ENCODE data around the gene IL10RB. TPM values are rescaled to one million over a fixed set of nuclear protein-coding genes. Genes with fewer than 3 reads are reported as not detected.

Gene IL10RB
- total and polyA plus RNA-seq, 2 of the 13 experiments (the other 11 are each of a cell fraction or from before 2014, with no cell fraction given), result 17.4 to 18.2 TPM

DNA sequence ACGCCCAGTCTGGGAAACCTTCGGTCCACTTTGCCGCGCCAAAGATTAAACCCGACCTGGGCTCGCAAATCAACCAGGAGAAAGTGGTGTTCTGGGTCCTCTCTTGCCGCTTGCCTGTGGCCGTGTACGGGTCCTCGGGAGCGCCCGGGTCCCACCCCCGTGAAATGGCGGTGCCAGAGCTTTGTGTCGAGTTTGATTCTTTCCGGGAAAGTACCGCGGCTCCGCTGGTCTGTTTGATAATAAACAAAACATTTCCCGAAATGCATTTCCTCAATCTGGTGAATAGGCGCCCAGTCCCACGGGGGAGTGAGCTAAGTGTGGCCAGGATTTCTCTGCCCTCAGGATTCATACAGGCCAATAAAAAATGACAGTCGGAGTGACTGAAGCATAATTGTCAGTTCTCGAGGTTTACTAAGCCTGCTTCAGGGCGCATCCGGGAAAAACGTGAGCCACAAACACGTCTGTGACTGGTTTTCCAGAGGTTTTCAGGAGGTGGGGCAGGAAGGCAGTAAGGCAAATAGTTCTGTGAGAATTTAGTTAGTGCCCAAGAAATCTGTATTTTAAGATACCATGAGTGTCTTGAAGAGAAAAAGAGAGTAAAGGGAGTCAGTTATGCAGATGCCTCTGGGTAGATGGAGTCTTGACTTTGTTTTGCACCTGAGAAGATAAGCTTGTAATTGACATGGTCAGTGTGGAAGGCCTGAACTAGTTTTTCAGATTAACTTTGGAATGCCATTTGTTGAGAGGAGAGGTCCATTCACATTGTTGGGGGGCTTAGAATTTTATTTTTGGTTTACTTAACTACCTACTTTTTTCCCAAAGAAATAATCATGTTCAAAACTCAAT is 59.3 kb downstream of the IL10RB start (continued):
- TF ChIP-seq, protein P1, sequence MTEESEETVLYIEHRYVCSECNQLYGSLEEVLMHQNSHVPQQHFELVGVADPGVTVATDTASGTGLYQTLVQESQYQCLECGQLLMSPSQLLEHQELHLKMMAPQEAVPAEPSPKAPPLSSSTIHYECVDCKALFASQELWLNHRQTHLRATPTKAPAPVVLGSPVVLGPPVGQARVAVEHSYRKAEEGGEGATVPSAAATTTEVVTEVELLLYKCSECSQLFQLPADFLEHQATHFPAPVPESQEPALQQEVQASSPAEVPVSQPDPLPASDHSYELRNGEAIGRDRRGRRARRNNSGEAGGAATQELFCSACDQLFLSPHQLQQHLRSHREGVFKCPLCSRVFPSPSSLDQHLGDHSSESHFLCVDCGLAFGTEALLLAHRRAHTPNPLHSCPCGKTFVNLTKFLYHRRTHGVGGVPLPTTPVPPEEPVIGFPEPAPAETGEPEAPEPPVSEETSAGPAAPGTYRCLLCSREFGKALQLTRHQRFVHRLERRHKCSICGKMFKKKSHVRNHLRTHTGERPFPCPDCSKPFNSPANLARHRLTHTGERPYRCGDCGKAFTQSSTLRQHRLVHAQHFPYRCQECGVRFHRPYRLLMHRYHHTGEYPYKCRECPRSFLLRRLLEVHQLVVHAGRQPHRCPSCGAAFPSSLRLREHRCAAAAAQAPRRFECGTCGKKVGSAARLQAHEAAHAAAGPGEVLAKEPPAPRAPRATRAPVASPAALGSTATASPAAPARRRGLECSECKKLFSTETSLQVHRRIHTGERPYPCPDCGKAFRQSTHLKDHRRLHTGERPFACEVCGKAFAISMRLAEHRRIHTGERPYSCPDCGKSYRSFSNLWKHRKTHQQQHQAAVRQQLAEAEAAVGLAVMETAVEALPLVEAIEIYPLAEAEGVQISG (CRISPR knock-in tag; IDR thresholded peaks at IDR 0.05), result no peak; the same call in 1 of the 2 replicates
- TF ChIP-seq DNMT3B (CRISPR knock-in tag; conservative IDR thresholded peaks at IDR 0.05), result no peak
- TF ChIP-seq CENPX (CRISPR knock-in tag; IDR thresholded peaks at IDR 0.05), result no peak
- no peak for TF ChIP-seq CHD4 (IDR thresholded peaks at IDR 0.05; ENCODE audit: borderline replicate concordance, low read length)
- TF ChIP-seq, protein P2, sequence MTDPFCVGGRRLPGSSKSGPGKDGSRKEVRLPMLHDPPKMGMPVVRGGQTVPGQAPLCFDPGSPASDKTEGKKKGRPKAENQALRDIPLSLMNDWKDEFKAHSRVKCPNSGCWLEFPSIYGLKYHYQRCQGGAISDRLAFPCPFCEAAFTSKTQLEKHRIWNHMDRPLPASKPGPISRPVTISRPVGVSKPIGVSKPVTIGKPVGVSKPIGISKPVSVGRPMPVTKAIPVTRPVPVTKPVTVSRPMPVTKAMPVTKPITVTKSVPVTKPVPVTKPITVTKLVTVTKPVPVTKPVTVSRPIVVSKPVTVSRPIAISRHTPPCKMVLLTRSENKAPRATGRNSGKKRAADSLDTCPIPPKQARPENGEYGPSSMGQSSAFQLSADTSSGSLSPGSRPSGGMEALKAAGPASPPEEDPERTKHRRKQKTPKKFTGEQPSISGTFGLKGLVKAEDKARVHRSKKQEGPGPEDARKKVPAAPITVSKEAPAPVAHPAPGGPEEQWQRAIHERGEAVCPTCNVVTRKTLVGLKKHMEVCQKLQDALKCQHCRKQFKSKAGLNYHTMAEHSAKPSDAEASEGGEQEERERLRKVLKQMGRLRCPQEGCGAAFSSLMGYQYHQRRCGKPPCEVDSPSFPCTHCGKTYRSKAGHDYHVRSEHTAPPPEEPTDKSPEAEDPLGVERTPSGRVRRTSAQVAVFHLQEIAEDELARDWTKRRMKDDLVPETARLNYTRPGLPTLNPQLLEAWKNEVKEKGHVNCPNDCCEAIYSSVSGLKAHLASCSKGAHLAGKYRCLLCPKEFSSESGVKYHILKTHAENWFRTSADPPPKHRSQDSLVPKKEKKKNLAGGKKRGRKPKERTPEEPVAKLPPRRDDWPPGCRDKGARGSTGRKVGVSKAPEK (CRISPR knock-in tag; IDR thresholded peaks at IDR 0.05; ENCODE audit: borderline replicate concordance), result no peak
- TF ChIP-seq SRSF1 (optimal IDR thresholded peaks at IDR 0.05; ENCODE audit: low read depth, low read length), result no peak
- TF ChIP-seq, protein P3, sequence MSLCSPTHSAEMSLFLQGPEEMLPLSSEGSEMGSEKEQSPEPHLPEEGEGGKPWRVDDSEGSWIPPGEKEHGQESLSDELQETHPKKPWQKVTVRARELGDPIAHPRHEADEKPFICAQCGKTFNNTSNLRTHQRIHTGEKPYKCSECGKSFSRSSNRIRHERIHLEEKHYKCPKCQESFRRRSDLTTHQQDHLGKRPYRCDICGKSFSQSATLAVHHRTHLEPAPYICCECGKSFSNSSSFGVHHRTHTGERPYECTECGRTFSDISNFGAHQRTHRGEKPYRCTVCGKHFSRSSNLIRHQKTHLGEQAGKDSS (CRISPR knock-in tag; IDR thresholded peaks at IDR 0.05; ENCODE audit: borderline replicate concordance, low read depth), result peak; percentile 15; the same call in 1 of the 2 replicates
- 0 out of 2 replicates have a peak, but pooled peaks have one; percentile 8 for TF ChIP-seq ZBTB42 (CRISPR knock-in tag; IDR thresholded peaks at IDR 0.05)
- TF ChIP-seq IRX3 (CRISPR knock-in tag; IDR thresholded peaks at IDR 0.05; ENCODE audit: borderline replicate concordance, low read depth), result no peak
- TF ChIP-seq, protein P4, sequence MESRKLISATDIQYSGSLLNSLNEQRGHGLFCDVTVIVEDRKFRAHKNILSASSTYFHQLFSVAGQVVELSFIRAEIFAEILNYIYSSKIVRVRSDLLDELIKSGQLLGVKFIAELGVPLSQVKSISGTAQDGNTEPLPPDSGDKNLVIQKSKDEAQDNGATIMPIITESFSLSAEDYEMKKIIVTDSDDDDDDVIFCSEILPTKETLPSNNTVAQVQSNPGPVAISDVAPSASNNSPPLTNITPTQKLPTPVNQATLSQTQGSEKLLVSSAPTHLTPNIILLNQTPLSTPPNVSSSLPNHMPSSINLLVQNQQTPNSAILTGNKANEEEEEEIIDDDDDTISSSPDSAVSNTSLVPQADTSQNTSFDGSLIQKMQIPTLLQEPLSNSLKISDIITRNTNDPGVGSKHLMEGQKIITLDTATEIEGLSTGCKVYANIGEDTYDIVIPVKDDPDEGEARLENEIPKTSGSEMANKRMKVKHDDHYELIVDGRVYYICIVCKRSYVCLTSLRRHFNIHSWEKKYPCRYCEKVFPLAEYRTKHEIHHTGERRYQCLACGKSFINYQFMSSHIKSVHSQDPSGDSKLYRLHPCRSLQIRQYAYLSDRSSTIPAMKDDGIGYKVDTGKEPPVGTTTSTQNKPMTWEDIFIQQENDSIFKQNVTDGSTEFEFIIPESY (CRISPR knock-in tag; IDR thresholded peaks at IDR 0.05), result no peak
- TF ChIP-seq, protein P5, sequence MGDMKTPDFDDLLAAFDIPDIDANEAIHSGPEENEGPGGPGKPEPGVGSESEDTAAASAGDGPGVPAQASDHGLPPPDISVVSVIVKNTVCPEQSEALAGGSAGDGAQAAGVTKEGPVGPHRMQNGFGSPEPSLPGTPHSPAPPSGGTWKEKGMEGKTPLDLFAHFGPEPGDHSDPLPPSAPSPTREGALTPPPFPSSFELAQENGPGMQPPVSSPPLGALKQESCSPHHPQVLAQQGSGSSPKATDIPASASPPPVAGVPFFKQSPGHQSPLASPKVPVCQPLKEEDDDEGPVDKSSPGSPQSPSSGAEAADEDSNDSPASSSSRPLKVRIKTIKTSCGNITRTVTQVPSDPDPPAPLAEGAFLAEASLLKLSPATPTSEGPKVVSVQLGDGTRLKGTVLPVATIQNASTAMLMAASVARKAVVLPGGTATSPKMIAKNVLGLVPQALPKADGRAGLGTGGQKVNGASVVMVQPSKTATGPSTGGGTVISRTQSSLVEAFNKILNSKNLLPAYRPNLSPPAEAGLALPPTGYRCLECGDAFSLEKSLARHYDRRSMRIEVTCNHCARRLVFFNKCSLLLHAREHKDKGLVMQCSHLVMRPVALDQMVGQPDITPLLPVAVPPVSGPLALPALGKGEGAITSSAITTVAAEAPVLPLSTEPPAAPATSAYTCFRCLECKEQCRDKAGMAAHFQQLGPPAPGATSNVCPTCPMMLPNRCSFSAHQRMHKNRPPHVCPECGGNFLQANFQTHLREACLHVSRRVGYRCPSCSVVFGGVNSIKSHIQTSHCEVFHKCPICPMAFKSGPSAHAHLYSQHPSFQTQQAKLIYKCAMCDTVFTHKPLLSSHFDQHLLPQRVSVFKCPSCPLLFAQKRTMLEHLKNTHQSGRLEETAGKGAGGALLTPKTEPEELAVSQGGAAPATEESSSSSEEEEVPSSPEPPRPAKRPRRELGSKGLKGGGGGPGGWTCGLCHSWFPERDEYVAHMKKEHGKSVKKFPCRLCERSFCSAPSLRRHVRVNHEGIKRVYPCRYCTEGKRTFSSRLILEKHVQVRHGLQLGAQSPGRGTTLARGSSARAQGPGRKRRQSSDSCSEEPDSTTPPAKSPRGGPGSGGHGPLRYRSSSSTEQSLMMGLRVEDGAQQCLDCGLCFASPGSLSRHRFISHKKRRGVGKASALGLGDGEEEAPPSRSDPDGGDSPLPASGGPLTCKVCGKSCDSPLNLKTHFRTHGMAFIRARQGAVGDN (CRISPR knock-in tag; IDR thresholded peaks at IDR 0.05), result peak; percentile 61; the same call in 1 of the 2 replicates
- TF ChIP-seq HOXA9 (CRISPR knock-in tag; IDR thresholded peaks at IDR 0.05; ENCODE audit: borderline replicate concordance), result no peak
- TF ChIP-seq ZMYM2 (CRISPR knock-in tag; IDR thresholded peaks at IDR 0.05), result no peak
- TF ChIP-seq TAF1 (CRISPR knock-in tag; IDR thresholded peaks at IDR 0.05), result 0 out of 2 replicates have a peak, but pooled peaks have one; percentile 22
- no peak for TF ChIP-seq HMG20A (CRISPR knock-in tag; IDR thresholded peaks at IDR 0.05; ENCODE audit: borderline replicate concordance)
